HEK293T (cell line): ENCODE measurements around the gene GULP1.

Experiments used
- BHLHE40 ChIP-seq: fragments of 450-650 bp; IDR thresholded peaks from 2 replicates; pipeline ENCODE4 v1.6.1; 2016; ENCODE audit warnings: mild to moderate bottlenecking, moderate library complexity, borderline replicate concordance
- CTBP1 ChIP-seq: fragments of 450-650 bp; IDR thresholded peaks from 2 replicates; pipeline ENCODE4 v1.6.1; 2016; ENCODE audit warnings: borderline replicate concordance
- ELF4 ChIP-seq: fragments of 450-650 bp; IDR thresholded peaks from 2 replicates; pipeline ENCODE4 v1.6.1; 2017; ENCODE audit warnings: antibody characterized with exemption
- FOXK2 ChIP-seq: fragments of 450-650 bp; IDR thresholded peaks from 2 replicates; pipeline ENCODE4 v1.6.1; 2016; ENCODE audit warnings: mild to moderate bottlenecking
- FOXM1 ChIP-seq: fragments of 450-650 bp; IDR thresholded peaks from 2 replicates; pipeline ENCODE4 v1.6.1; 2017; ENCODE audit warnings: mild to moderate bottlenecking, borderline replicate concordance
- HDGF ChIP-seq: fragments of 450-650 bp; IDR thresholded peaks from 2 replicates; pipeline ENCODE4 v1.6.1; 2017; ENCODE audit warnings: antibody characterized with exemption, borderline replicate concordance
- LEF1 ChIP-seq: fragments of 450-650 bp; IDR thresholded peaks from 2 replicates; pipeline ENCODE4 v1.6.1; 2017; ENCODE audit warnings: mild to moderate bottlenecking, borderline replicate concordance
- PKNOX1 ChIP-seq: fragments of 450-650 bp; IDR thresholded peaks from 2 replicates; pipeline ENCODE4 v1.6.1; 2016
- TARDBP ChIP-seq: fragments of 450-650 bp; IDR thresholded peaks from 2 replicates; pipeline ENCODE4 v1.6.1; 2016
- ZNF384 ChIP-seq: fragments of 450-650 bp; IDR thresholded peaks from 2 replicates; pipeline ENCODE4 v1.6.1; 2016

- TF ChIP-seq CTBP1 (no peak), BHLHE40 (no peak), TARDBP (no peak), FOXM1 (no peak), ZNF384 (no peak), ELF4 (no peak), LEF1 (no peak), PKNOX1 (no peak), HDGF (no peak), FOXK2 (no peak)
Observed at GRCh38 chr2:188269004-188269403, 22.7 kb upstream of the GULP1 start.
